HUES6 (cell line): ENCODE data around the gene PSMA8.

Source experiments
- H3K27ac ChIP-seq: 2 replicates; pipeline ENCODE4 v1.7.0; 2013; ENCODE audit warnings: low read depth, mild to moderate bottlenecking, low read length, inconsistent platforms
- H3K27me3 ChIP-seq: 2 replicates; pipeline ENCODE4 v1.6.1; 2013; ENCODE audit warnings: low read length; ENCODE audit not compliant: control insufficient read depth, insufficient read depth
- H3K36me3 ChIP-seq: 2 replicates; pipeline ENCODE4 v1.6.1; 2013; ENCODE audit warnings: low read length; ENCODE audit not compliant: control insufficient read depth, insufficient read depth
- H3K4me1 ChIP-seq: 2 replicates; pipeline ENCODE4 v1.6.1; 2013; ENCODE audit warnings: low read length; ENCODE audit not compliant: control insufficient read depth, insufficient read depth
- H3K4me3 ChIP-seq: 2 replicates; pipeline ENCODE4 v1.5.1; 2013; ENCODE audit warnings: low read depth, low read length
- H3K9ac ChIP-seq: one replicate; pipeline ENCODE4 v1.6.1; 2013; ENCODE audit warnings: mild to moderate bottlenecking, low read length
- H3K9me3 ChIP-seq: 2 replicates; pipeline ENCODE4 v1.6.1; 2013; ENCODE audit warnings: low read depth, low read length; ENCODE audit not compliant: control insufficient read depth, insufficient read depth

PSMA8 gene

DNA sequence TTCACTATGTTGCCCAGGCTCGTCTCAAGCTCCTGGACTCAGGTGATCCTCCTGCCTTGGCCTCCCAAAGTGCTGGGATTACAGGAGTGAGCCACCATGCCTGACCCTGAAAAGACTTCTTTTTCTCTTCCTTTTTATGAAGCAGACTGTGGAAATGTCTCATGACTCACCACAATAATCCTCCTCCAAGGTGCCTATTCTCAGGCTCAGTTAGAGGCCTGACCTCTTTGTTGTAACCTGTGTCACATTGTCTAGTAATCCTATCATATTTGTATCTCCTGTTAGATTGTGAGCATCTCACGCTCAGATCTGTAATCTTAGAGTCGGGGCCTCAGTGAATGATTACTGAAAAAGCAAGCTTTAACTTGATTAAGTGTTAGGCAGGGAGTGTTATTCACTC is 74.3 kb downstream of the PSMA8 start:
- Histone ChIP-seq H3K4me3 (no peak overlapping the region), H3K27me3 (no peaks in the 10 kb centered on the region), H3K9me3 (no peaks in the 10 kb centered on the region), H3K4me1 (no peaks in the 10 kb centered on the region), H3K36me3 (no peaks in the 10 kb centered on the region), H3K9ac (no peak overlapping the region), H3K27ac (no peak overlapping the region)

DNA sequence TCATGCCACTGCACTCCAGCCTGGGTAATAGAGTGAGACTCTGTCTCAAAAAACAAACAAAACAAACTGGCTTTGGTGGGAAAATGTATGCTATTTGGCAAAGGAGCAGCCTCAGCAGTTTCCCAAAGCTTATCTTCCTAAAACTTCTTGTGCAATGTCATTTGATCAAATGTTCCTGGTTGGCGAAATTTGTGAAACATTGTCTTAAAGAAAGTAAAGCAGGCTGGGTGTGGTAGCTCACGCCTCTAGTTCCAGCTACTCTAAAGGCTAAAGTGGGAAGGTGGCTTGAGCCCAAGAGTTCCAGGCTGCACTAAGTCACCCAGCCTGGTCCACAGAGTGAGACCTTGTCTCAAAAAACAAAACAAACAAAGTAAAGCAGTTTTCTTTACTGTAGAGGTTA is 75.3 kb downstream of the PSMA8 start:
- H3K9ac ChIP-seq, result no peak overlapping the region
- no peaks in the 10 kb centered on the region for H3K36me3 ChIP-seq
- H3K27me3 ChIP-seq, result no peaks in the 10 kb centered on the region
- H3K4me3 ChIP-seq, result no peak overlapping the region
- H3K9me3 ChIP-seq, result no peaks in the 10 kb centered on the region
- H3K27ac ChIP-seq, result no peak overlapping the region
- H3K4me1 ChIP-seq, result no peaks in the 10 kb centered on the region

DNA sequence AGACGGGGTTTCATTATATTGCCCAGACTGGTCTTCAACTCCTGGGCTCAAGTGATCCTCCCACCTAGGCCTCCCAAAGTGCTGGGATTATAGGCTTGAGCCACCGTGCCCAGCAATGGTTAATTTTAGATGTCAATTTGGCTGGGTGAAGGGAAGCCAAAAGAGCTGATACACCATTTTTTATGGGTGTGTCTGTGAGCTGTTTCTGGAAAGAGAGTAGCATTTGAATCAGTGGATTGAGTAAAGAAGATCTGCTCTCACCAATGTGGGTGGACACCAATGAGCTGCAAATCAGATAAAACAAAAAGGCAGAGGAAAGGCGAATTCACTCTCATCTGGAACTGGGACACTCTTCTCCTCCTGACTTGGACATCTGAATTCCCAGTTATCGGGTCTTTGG is 76.5 kb downstream of the PSMA8 start:
- no peak overlapping the region for H3K4me3 ChIP-seq
- H3K27ac ChIP-seq, result no peak overlapping the region
- H3K27me3 ChIP-seq, result no peaks in the 10 kb centered on the region
- H3K9ac ChIP-seq, result no peak overlapping the region
- no peaks in the 10 kb centered on the region for H3K9me3 ChIP-seq
- H3K4me1 ChIP-seq, result no peaks in the 10 kb centered on the region
- no peaks in the 10 kb centered on the region for H3K36me3 ChIP-seq

DNA sequence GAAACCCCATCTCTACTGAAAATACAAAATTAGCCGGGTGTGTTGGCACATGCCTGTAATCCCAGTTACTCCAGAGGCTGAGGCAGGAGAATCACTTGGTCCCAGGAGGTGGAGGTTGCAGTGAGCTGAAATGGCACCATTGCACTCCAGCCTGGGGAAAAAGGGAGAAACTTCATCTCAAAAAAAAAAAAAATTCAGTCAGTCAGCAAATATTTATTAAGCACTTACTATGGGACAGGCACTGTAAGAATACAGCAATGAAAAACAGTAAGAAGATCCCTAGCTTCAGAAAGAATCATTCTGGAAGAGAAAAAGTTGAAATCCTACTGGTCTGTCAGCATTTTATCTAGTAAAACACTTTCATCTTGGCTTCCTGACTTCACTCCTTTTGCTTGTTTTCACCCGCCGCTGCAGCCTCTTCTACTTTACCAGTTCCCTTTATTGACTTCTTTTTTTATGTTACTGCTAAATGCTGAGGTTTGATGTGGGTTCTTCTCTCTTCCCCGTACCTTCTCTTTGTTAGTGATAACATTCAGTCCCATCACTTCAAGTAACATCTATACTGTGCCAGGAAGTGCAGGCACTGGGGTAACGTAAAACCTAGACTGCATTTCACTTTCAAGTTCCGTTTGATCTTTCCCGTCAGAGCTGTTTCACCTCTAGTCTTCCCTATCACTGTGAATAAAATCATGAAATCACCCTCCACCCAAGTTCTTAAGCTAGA is 81.7 kb downstream of the PSMA8 start:
- Histone ChIP-seq H3K4me3 (no peak overlapping the region), H3K36me3 (no peaks in the 10 kb centered on the region), H3K9ac (no peak overlapping the region), H3K27ac (no peak overlapping the region), H3K27me3 (no peaks in the 10 kb centered on the region), H3K9me3 (no peaks in the 10 kb centered on the region), H3K4me1 (no peaks in the 10 kb centered on the region)

DNA sequence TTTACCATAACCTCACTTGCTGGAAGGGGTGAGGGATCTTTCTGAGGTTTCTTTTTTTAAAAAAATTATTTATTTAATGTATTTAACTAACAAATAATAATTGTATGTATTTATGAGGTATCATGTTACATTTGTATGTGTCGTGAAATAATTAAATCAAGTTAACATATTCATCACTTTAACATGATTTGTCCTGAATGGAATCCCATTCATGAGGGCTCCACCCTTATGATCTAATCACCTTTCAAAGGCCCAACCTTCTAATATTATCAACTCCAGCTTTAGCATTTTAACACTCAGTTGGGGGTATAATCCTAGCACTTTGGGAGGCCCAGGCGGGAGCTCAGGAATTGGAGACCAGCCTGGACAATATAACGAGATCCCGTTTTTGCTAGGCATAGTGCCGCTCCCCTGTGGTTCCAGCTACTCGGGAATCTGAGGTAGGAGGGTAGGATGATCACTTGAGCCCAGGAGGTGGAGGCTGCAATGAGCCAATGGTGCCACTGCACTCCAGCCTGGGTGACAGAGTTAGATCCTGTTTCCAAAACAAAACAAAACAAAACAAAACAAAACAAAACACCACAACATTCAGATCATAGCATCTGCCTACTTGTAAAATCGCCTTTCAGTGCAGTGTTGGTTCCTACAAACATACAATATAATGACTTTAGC is 91.5 kb downstream of the PSMA8 start:
- no peak overlapping the region for H3K27ac ChIP-seq
- H3K27me3 ChIP-seq, result no peaks in the 10 kb centered on the region
- no peak overlapping the region for H3K4me3 ChIP-seq
- no peaks in the 10 kb centered on the region for H3K9me3 ChIP-seq
- H3K36me3 ChIP-seq, result no peaks in the 10 kb centered on the region
- H3K9ac ChIP-seq, result no peak overlapping the region
- peaks cover 24% of the 10 kb centered on the region; the same call in 1 of the 2 replicates for H3K4me1 ChIP-seq

DNA sequence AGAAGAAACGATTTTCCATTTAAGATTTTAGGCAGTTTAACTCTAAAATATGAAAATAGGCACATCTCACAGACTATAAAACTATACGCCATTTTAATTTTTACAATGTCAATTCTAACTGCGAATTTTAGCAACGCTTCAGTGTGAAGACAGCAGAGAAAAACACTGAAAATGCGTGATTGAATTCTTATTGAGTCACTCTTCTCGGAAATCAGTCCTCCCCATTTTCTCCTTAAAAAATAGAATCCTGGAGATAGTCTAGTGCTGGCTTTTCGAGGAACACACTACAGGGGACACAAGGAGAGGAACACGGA is 92.2 kb downstream of the PSMA8 start:
- H3K9me3 ChIP-seq, result no peaks in the 10 kb centered on the region; the same call in 1 of the 2 replicates
- H3K27ac ChIP-seq, result peak overlapping the region; percentile 73; the same call in 1 of the 2 replicates
- H3K4me1 ChIP-seq, result peaks cover 28% of the 10 kb centered on the region; the same call in 1 of the 2 replicates
- H3K27me3 ChIP-seq, result no peaks in the 10 kb centered on the region
- peak overlapping the region; percentile 41 for H3K9ac ChIP-seq
- no peaks in the 10 kb centered on the region for H3K36me3 ChIP-seq
- peak overlapping the region; percentile 98 for H3K4me3 ChIP-seq

DNA sequence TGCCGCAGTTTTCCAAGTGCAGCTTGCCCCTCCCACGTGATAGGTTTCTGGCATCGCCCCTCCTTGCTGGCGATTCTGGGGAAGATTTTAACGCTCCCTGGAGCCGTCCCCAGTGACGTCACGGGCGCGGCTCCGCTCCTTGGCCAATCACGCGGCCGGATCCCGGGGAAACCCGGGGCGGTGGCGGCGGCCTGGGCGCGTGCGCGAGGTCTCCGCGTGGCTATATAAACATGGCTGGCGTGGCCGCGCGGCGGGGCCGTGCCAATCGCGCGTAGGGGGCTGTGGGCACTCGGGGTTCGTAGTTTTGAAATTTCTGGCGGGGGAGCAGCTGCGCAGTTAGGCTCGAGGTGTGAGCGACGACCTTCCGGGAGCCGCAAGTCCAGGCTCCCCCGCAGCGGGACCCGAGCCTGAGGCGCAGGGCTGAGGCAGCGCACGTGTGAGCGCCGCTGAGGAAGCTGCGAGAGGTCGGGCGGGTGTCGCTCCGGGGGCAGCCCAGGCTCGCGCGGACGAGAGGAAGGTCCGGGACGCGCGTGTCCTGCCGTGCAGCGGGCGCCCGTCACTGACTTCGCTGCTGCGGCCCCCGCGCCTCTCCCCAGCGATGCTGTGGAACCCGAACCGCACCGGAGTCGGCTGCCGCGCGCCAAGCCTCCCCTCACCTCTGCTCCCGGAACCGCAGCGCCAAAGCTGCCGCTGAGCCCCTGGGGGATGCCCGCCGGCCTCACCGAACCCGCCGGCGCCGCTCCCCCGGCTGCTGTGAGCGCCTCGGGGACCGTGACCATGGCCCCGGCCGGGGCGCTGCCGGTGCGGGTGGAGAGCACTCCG is 92.8 kb downstream of the PSMA8 start, which contains the start of gene TAF4B:
TAF4B (plus strand) TSS at position 217 of the 822 bp plus-strand sequence; CDS start at position 706, 489 bp downstream.
- H3K4me1 ChIP-seq, result peaks cover 28% of the 10 kb centered on the region; the same call in 1 of the 2 replicates
- peaks cover 1% of the 10 kb centered on the region for H3K9me3 ChIP-seq
- H3K27me3 ChIP-seq, result no peaks in the 10 kb centered on the region
- peak within 1 kb of the TSS; percentile 90 for H3K9ac ChIP-seq
- peak within 1 kb of the TSS; percentile 73; the same call in 1 of the 2 replicates for H3K27ac ChIP-seq
- peak within 1 kb of the TSS; percentile 98 for H3K4me3 ChIP-seq
- H3K36me3 ChIP-seq, result no peaks in the 10 kb centered on the region

DNA sequence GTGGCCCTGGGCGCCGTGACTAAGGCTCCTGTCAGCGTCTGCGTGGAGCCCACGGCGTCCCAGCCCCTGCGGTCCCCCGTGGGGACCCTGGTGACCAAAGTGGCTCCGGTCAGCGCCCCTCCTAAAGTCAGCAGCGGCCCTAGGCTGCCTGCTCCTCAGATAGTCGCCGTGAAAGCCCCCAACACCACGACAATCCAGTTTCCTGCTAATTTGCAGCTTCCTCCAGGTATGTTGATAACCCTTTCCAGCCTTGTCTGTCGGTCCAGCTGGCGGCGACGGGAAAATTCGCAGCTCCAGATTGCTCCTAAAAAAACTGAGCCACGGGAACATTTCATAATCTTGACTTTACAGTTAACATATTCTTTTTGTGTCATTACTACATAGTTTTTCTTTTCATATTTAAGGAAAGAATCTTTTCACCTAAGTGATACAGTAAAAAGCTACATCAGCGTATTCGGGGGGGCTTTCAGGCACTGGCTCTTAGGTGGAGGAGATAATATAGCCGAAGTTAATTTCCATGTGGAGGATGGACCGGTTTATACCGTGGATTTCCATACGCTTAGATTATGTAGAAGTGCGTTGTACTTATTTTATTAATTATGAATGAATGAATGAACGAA is 93.5 kb downstream of the PSMA8 start:
- peaks cover 9% of the 10 kb centered on the region for H3K9me3 ChIP-seq
- peak overlapping the region; percentile 73; the same call in 1 of the 2 replicates for H3K27ac ChIP-seq
- H3K4me3 ChIP-seq, result peak overlapping the region; percentile 98
- H3K9ac ChIP-seq, result peak overlapping the region; percentile 90
- H3K4me1 ChIP-seq, result peaks cover 28% of the 10 kb centered on the region; the same call in 1 of the 2 replicates
- no peaks in the 10 kb centered on the region for H3K27me3 ChIP-seq
- H3K36me3 ChIP-seq, result no peaks in the 10 kb centered on the region

DNA sequence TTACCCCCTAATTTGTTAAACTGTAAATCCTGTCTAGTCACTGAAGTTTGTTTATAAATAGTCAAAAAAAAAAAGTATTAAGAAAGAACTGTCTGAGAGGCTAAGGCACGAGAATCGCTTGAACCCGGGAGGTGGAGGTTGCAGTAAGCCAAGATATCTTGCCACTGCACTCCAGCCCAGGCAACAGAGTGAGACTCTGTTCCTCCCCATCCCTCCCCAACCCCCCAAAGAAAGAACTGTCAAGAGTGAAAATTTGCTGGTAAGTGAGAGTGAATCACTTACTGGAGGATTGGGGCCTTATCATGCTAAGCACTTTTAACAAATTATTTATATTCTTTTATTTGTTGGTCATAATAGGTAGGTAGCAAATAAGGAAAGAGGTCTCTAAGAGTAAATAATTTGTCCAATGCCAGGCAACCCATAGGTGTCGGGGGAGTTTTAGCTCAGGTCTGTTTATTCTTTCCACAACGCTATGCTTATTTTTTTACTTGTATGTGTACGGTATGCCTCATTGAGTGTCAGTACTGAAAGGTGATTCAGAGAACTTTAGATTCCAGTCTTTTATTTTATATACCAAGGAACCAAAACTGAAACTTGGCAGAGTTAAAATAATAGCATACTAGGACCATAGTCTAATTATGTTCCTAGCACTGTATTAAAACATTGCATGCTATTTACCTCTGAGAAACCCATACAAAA is 95.0 kb downstream of the PSMA8 start:
- Histone ChIP-seq H3K27ac (no peak overlapping the region), H3K4me3 (peak overlapping the region; percentile 98), H3K9ac (no peak overlapping the region)

DNA sequence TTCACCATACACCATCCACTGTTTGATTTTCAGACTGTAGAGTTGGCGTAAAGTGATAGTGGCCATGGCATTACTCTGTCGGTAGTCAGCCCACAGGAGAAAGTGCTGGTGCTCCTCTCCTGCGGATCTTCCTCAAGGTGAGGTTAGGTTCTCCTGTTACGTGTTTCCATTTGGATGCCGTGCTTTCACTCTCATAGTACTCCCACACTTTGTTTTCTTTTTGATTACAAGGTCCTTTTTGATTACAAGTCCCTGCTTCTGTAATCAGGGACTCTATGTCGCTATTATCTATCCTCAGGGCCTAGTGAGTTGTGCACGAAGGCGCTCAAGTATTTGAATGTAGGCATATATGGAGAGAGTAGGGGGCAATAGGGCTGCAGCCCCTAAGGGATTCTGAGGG is 96.8 kb downstream of the PSMA8 start:
- Histone ChIP-seq H3K27ac (no peak overlapping the region), H3K4me3 (no peak overlapping the region), H3K9ac (no peak overlapping the region), H3K4me1 (peaks cover 39% of the 10 kb centered on the region), H3K27me3 (no peaks in the 10 kb centered on the region), H3K36me3 (no peaks in the 10 kb centered on the region), H3K9me3 (peaks cover 13% of the 10 kb centered on the region)

More for the DNA sequence above, 95.0 kb downstream of the PSMA8 start:
- Histone ChIP-seq H3K9me3 (peaks cover 13% of the 10 kb centered on the region), H3K36me3 (no peaks in the 10 kb centered on the region), H3K4me1 (peaks cover 37% of the 10 kb centered on the region), H3K27me3 (no peaks in the 10 kb centered on the region)
